HEK293T (cell line): Measurements from ENCODE around the gene NOSTRIN.
"Not testable (repeated sequence)": the region's sequence is repeated elsewhere in the genome, so short reads cannot be mapped to it uniquely, and the experiment has no call there.

ENCODE experiments used
- CTCF ChIA-PET: fragments of 350-600 bp; formaldehyde crosslinking; extraction: SDS; loops from one replicate; lab custom pipeline; 2021; ENCODE audit warnings: antibody characterized with exemption, inconsistent platforms; lab: Yijun Ruan, JAX
- POLR2A ChIA-PET: fragments of 350-600 bp; formaldehyde crosslinking; extraction: SDS; loops from one replicate; lab custom pipeline; 2020; ENCODE audit warnings: antibody characterized with exemption, inconsistent platforms; lab: Yijun Ruan, JAX
- DNase-seq: peaks from one replicate; pipeline ENCODE4 v3.0.0; 2012; ENCODE audit warnings: mixed read lengths; ENCODE audit errors: extremely low spot score
- ARNT ChIP-seq: fragments of 450-650 bp; IDR thresholded peaks from 2 replicates; pipeline ENCODE4 v1.6.1; 2017; ENCODE audit warnings: mild to moderate bottlenecking
- BHLHE40 ChIP-seq: fragments of 450-650 bp; IDR thresholded peaks from 2 replicates; pipeline ENCODE4 v1.6.1; 2016; ENCODE audit warnings: mild to moderate bottlenecking, moderate library complexity, borderline replicate concordance
- CTBP1 ChIP-seq: fragments of 450-650 bp; IDR thresholded peaks from 2 replicates; pipeline ENCODE4 v1.6.1; 2016; ENCODE audit warnings: borderline replicate concordance
- ELF4 ChIP-seq: fragments of 450-650 bp; IDR thresholded peaks from 2 replicates; pipeline ENCODE4 v1.6.1; 2017; ENCODE audit warnings: antibody characterized with exemption
- FOXA1 ChIP-seq: fragments of 450-650 bp; IDR thresholded peaks from 2 replicates; pipeline ENCODE4 v1.6.1; 2016; ENCODE audit warnings: mild to moderate bottlenecking
- FOXM1 ChIP-seq: fragments of 450-650 bp; IDR thresholded peaks from 2 replicates; pipeline ENCODE4 v1.6.1; 2017; ENCODE audit warnings: mild to moderate bottlenecking, borderline replicate concordance
- HDGF ChIP-seq: fragments of 450-650 bp; IDR thresholded peaks from 2 replicates; pipeline ENCODE4 v1.6.1; 2017; ENCODE audit warnings: antibody characterized with exemption, borderline replicate concordance
- L3MBTL2 ChIP-seq: fragments of 450-650 bp; conservative IDR thresholded peaks from 2 replicates; pipeline ENCODE4 v1.6.1; 2016; ENCODE audit warnings: mild to moderate bottlenecking
- LEF1 ChIP-seq: fragments of 450-650 bp; IDR thresholded peaks from 2 replicates; pipeline ENCODE4 v1.6.1; 2017; ENCODE audit warnings: mild to moderate bottlenecking, borderline replicate concordance
- NFRKB ChIP-seq: fragments of 450-650 bp; IDR thresholded peaks from 2 replicates; pipeline ENCODE4 v1.6.1; 2016; ENCODE audit warnings: mild to moderate bottlenecking, moderate library complexity
- SP1 ChIP-seq: fragments of 450-650 bp; IDR thresholded peaks from 2 replicates; pipeline ENCODE4 v1.6.1; 2017
- SUZ12 ChIP-seq: fragments of 450-650 bp; IDR thresholded peaks from 2 replicates; pipeline ENCODE4 v1.6.1; 2016; ENCODE audit warnings: mild to moderate bottlenecking
- TARDBP ChIP-seq: fragments of 450-650 bp; IDR thresholded peaks from 2 replicates; pipeline ENCODE4 v1.6.1; 2016
- ZNF384 ChIP-seq: fragments of 450-650 bp; IDR thresholded peaks from 2 replicates; pipeline ENCODE4 v1.6.1; 2016
- TF ChIP-seq, protein P1 (sequence below): fragments of 450-650 bp; IDR thresholded peaks from 2 replicates; pipeline ENCODE4 v1.6.1; 2016

Gene NOSTRIN

GRCh38 chr2:168855601-168856000, 53.2 kb downstream of the NOSTRIN start:
- CTCF ChIA-PET, result no interaction called here
- no peak for DNase-seq
- no peak for TF ChIP-seq FOXM1
- no peak for TF ChIP-seq TARDBP
- no peak for TF ChIP-seq ZNF384
- no peak for TF ChIP-seq HDGF
- no peak for TF ChIP-seq SUZ12
- TF ChIP-seq ARNT, result no peak
- TF ChIP-seq BHLHE40, result no peak
- TF ChIP-seq L3MBTL2, result no peak
- no peak for TF ChIP-seq NFRKB
- no peak for TF ChIP-seq CTBP1
- no peak for TF ChIP-seq SP1
- TF ChIP-seq, protein P1, sequence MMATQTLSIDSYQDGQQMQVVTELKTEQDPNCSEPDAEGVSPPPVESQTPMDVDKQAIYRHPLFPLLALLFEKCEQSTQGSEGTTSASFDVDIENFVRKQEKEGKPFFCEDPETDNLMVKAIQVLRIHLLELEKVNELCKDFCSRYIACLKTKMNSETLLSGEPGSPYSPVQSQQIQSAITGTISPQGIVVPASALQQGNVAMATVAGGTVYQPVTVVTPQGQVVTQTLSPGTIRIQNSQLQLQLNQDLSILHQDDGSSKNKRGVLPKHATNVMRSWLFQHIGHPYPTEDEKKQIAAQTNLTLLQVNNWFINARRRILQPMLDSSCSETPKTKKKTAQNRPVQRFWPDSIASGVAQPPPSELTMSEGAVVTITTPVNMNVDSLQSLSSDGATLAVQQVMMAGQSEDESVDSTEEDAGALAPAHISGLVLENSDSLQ, result no peak
- POLR2A ChIA-PET, result no interaction called here

- ChIA-PET CTCF (no interaction called here), POLR2A (no interaction called here)
- TF ChIP-seq, protein P1, result no peak
- TF ChIP-seq LEF1 (no peak), HDGF (no peak), CTBP1 (no peak), SUZ12 (no peak), FOXA1 (no peak), L3MBTL2 (no peak)
- DNase-seq, result no peak
Measured at GRCh38 chr2:168858146-168858545, 55.7 kb downstream of the NOSTRIN start.

GRCh38 chr2:168867164-168867563, 64.7 kb downstream of the NOSTRIN start:
- CTCF ChIA-PET, POLR2A ChIA-PET, DNase-seq: not testable (repeated sequence)

DNA sequence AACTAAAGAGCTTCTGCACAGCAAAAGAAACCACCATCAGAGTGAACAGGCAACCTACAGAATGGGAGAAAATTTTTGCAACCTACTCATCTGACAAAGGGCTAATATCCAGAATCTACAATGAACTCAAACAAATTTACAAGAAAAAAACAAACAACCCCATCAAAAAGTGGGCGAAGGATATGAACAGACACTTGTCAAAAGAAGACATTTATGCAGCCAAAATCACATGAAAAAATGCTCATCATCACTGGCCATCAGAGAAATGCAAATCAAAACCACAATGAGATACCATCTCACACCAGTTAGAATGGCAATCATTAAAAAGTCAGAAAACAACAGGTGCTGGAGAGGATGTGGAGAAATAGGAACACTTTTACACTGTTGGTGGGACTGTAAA, 67.9 kb downstream of the NOSTRIN start:
- DNase-seq, POLR2A ChIA-PET, CTCF ChIA-PET: not testable (repeated sequence)

GRCh38 chr2:168870824-168871223, 68.4 kb downstream of the NOSTRIN start:
- POLR2A ChIA-PET, CTCF ChIA-PET, DNase-seq: not testable (repeated sequence)

DNA sequence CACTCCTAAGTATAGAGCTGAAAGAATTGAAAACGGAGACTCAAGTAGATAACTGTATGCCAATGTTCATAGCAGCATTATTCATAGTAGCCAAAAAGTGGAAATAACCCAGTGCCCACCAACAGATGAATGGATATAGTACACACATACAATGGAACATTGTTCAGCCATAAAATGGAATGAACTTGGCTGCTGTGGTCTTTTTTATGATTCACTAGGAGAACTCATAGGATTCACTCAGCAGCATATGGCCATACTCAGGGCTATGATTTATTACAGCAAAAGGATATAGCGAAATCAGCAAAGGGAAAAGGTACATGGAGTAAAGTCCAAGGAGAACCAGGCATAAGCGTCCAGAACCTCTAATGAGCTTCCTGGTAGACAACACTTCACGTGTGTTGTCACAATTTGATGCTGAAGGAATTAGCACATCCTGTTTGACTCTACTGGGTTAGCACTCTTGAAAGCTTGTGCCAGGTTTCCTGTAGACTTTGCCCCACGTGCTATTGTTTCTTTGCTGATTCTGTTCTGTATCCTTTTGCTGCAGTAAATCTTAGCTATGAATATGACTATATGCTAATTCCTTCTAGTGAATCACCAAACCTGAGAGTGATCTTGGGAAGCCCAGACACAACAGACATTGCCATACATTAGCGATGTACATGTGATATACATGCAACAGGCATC, 72.1 kb downstream of the NOSTRIN start:
- ChIA-PET POLR2A (no interaction called here), CTCF (no interaction called here)
- TF ChIP-seq HDGF (no peak), ZNF384 (no peak)
- no peak for DNase-seq

DNA sequence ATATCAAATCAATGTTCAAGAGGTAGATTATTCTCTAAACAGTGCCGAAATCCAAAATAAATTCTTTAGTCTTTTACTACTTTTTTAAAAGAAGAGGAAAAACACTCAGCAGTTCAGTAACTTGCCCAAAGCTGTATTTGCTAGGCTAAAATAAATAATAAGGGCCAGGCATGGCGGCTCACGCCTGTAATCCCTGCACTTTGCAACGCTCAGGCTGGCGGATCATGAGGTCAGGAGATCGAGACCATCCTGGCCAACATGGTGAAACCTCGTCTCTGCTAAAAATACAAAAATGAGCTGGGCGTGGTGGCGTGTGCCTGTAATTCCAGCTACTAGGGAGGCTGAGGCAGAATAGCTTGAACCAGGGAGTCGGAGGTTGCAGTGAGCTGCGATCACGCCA, 79.7 kb downstream of the NOSTRIN start:
- DNase-seq, CTCF ChIA-PET, POLR2A ChIA-PET: not testable (repeated sequence)

GRCh38 chr2:168884975-168885374, 82.5 kb downstream of the NOSTRIN start:
- no peak for DNase-seq
- CTCF ChIA-PET, result interaction anchor here (0.6 kb wide), 1 partner anchor 35 kb away, joined by 4 read pairs; no protein-coding TSS in a partner anchor
- no peak for TF ChIP-seq HDGF
- TF ChIP-seq SUZ12, result no peak
- TF ChIP-seq ARNT, result no peak
- no peak for TF ChIP-seq TARDBP
- no peak for TF ChIP-seq BHLHE40
- no peak for TF ChIP-seq FOXA1
- TF ChIP-seq SP1, result no peak
- TF ChIP-seq, protein P1, result no peak
- no peak for TF ChIP-seq ELF4
- TF ChIP-seq NFRKB, result no peak
- TF ChIP-seq ZNF384, result no peak
- POLR2A ChIA-PET, result no interaction called here

DNA sequence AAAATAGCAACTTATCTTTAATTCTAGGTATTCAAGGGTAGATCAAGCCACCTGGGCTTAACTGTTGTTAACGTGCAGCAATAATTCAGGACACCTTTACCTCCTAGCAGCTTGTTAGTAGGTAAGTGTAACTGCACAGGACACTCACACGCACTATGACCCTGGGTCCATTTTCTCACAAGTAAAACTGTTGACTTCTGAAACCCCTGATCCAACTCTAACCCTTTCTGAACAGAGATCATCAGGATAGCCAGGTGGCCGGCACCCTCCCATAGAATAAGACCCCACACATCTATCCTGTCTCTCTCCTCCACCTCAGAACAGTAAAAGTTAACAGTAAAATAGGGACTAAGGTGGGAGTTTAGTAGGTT, 87.2 kb downstream of the NOSTRIN start:
- ChIA-PET POLR2A (no interaction called here), CTCF (no interaction called here)
- no peak for DNase-seq
- TF ChIP-seq NFRKB, result no peak
- TF ChIP-seq ZNF384, result no peak
- no peak for TF ChIP-seq SUZ12
- no peak for TF ChIP-seq L3MBTL2
- TF ChIP-seq FOXM1, result no peak
- TF ChIP-seq HDGF, result no peak
- no peak for TF ChIP-seq BHLHE40
- no peak for TF ChIP-seq FOXA1
- TF ChIP-seq ELF4, result no peak
